Pancreas (tissue), 10 donors: Measurements from ENCODE around the gene COL19A1. TPM values are rescaled to one million over a fixed set of nuclear protein-coding genes. Genes with fewer than 3 reads are reported as not detected.

Experiments
- ATAC-seq, 4 donors: fragments of 200-7000 bp; cut with Tn5 transposase; one replicate each; pipeline versions ENCODE4 v1.8.0 to v1.9.1; 2020; ENCODE audit warnings: mild to moderate bottlenecking in 4 of 4, moderate library complexity in 4 of 4
- DNase-seq, 6 donors: peaks; one replicate each; pipeline ENCODE4 v3.0.0-alpha.2; 2020
- FAIRE-seq: peaks from 2 replicates; lab custom pipeline; 2012; peaks lifted over from hg19 to GRCh38; lab: Jason Lieb, UNC
- H3K27ac ChIP-seq, 4 donors: fragments of 200-600 bp; sonication (generic); 1 replicate in 3 of 4; 2 replicates in 1 of 4; pipeline versions ENCODE4 v1.5.0 to v1.8.0; 2020
- H3K27me3 ChIP-seq, 4 donors: fragments of 200-600 bp; one replicate each; pipeline ENCODE4 v1.8.0; 2021
- H3K36me3 ChIP-seq, 3 donors: fragments of 200-600 bp; sonication (generic) in 1 of 3; one replicate each; pipeline versions ENCODE4 v1.5.0 to v1.8.0; 2020 to 2021
- H3K4me1 ChIP-seq, 3 donors: fragments of 200-600 bp; one replicate each; pipeline ENCODE4 v1.8.0; 2021
- H3K4me3 ChIP-seq, 4 donors: fragments of 200-600 bp; sonication (generic) in 2 of 4; one replicate each; pipeline versions ENCODE4 v1.5.0 to v1.8.0; 2020 to 2021
- H3K9me3 ChIP-seq, 4 donors: fragments of 200-600 bp; one replicate each; pipeline ENCODE4 v1.8.0; 2021
- WGBS, 2 donors: extraction: QIAGEN DNeasy Blood & Tissue Kit; methylation state at CpG; one replicate each; pipeline ENCODE4 v1.1.7; 2013; 5-methylcytosine and 5-hydroxymethylcytosine counted together
- intact Hi-C, 3 donors: fragments of 100-400 bp; cut with DNase I; formaldehyde crosslinking; loops; one replicate each; pipeline versions ENCODE4 v1.11.1 to v1.14.2; 2022
- polyA plus RNA-seq, 2 donors: library from polyadenylated mRNA; stranded (reverse); fragments of 200-250 nt; gene quantifications; one replicate each; pipeline ENCODE4 v1.2.3, GENCODE V29; 2013
- total RNA-seq, 6 donors: library from RNA; stranded (reverse); fragmentation: NEBNext Ultra II Directional in 4 of 6; extraction: Animal tissue kit (Norgen Biotek cat#: 25700) in 4 of 6; gene quantifications; one replicate each; pipeline versions ENCODE4 v1.2.1 to v1.2.4, GENCODE V29; 2021 to 2023
- TF ChIP-seq, protein P1 (sequence below), 4 donors: fragments of 200-600 bp; sonication (generic) in 3 of 4; IDR thresholded peaks; one replicate each; pipeline versions ENCODE4 v1.5.0 to v1.8.0; 2021; ENCODE audit warnings: antibody characterized with exemption in 4 of 4
- donor health status: healthy with polysubstance abuse.
- donor health status: DM: no; HTN: no; CAD: no; lungs with moderate emphysema.
- donor health status: DM: no; HTN: no; CAD: no.
- donor health status: control.
- donor health status: control.
- donor health status: Bipolar disorder and iron deficiency.
- donor health status: DM: yes; HTN: yes; CAD: no.
- donor health status: DM: no; HTN: no; CAD: no.
- donor health status: DM: no; HTN: no; CAD: no.
- donor health status: DM: yes; HTN: yes; CAD: no.

Gene COL19A1
- total and polyA plus RNA-seq, 8 donors = 0.04 to 0.86 (median 0.37) TPM

DNA sequence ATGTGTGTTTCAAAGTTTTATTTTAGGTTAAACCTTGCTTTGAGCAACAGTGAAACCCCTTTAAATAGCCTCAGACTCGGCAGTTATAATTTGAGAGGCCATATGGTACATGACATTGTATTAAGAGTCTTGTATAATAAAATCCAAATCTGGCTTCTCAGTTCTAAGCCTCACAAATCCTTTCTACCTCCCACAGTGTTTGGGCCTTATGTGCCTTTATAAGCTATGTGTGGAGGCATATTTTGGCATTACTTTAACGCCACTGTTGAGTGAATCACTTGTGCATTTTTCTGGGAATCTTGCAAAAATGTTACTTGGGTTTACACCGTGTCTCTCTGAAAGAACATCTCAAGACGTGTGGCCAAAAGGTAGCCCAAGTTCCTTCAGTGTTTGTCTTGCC is 284.2 kb downstream of the COL19A1 start:
- ATAC-seq (no peak), FAIRE-seq (no peak), DNase-seq (no peak)
- no peaks in the 10 kb centered on the region for H3K27me3 ChIP-seq
- intact Hi-C loops = no loop called here
- WGBS, 2 donors = 41 to 47% methylated on average over 4 of the region's 4 CpGs
- no peak overlapping the region for H3K4me3 ChIP-seq
- no peak overlapping the region for H3K27ac ChIP-seq
- peaks cover 0 to 15% (median 15%) of the 10 kb centered on the region in 3 donors for H3K4me1 ChIP-seq
- no peaks in the 10 kb centered on the region for H3K9me3 ChIP-seq
- TF ChIP-seq, protein P1, sequence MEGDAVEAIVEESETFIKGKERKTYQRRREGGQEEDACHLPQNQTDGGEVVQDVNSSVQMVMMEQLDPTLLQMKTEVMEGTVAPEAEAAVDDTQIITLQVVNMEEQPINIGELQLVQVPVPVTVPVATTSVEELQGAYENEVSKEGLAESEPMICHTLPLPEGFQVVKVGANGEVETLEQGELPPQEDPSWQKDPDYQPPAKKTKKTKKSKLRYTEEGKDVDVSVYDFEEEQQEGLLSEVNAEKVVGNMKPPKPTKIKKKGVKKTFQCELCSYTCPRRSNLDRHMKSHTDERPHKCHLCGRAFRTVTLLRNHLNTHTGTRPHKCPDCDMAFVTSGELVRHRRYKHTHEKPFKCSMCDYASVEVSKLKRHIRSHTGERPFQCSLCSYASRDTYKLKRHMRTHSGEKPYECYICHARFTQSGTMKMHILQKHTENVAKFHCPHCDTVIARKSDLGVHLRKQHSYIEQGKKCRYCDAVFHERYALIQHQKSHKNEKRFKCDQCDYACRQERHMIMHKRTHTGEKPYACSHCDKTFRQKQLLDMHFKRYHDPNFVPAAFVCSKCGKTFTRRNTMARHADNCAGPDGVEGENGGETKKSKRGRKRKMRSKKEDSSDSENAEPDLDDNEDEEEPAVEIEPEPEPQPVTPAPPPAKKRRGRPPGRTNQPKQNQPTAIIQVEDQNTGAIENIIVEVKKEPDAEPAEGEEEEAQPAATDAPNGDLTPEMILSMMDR (IDR thresholded peaks at IDR 0.05) = no peak
- H3K36me3 ChIP-seq = no peaks in the 10 kb centered on the region

DNA sequence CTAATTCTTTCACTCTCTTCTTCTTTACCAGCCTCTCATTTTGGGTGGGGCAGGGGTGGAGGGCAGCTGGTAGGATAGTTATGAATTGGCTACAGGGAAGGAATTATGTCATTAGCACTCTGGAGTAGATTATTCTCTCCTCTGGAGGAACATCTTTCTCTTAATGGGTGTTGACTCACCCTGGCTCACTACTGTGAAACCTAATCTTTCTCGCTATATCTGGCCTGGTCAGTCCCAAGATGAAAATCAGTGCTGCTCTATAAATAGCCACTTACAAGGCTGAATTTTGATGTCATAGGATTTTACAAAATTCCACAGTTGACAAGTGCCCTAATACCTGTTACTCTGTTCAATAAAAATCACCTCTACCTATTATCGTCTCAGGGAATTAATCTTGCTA is 285.3 kb downstream of the COL19A1 start:
- Histone ChIP-seq H3K36me3 (no peaks in the 10 kb centered on the region), H3K27me3 (no peaks in the 10 kb centered on the region), H3K4me1 (peaks cover 0 to 15% (median 15%) of the 10 kb centered on the region in 3 donors), H3K9me3 (no peaks in the 10 kb centered on the region), H3K4me3 (no peak overlapping the region), H3K27ac (no peak overlapping the region)
- DNase-seq = no peak
- intact Hi-C loops = no loop called here
- no peak for FAIRE-seq
- WGBS, 2 donors = 52 to 65% methylated on average over 2 of the region's 2 CpGs
- TF ChIP-seq, protein P1 (IDR thresholded peaks at IDR 0.05) = no peak
- ATAC-seq = peak in 2 of 4 donors; percentile 34 to 62

DNA sequence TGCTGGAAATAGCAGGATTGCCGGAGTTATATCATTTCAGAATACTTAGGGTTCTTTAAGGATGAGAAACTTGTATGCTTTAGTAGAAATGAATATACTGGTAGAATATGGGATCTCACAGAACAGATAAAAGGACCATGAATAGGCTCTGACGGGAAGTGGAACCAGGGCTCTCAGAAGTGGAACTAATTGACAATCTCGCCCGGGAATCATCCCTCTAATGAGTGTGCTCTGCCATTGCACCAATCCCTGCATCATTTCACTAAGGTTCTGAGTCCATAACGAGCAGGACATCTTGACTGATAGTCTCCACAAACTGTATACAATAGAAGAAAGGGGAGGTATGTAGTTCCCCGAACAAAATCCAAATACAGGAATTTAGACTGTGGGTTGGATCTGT is 286.4 kb downstream of the COL19A1 start:
- no peaks in the 10 kb centered on the region for H3K9me3 ChIP-seq
- 90 to 92% methylated on average over 6 of the region's 6 CpGs for WGBS, 2 donors
- intact Hi-C loops = no loop called here
- H3K4me1 ChIP-seq = peaks cover 0 to 15% (median 15%) of the 10 kb centered on the region in 3 donors
- H3K27me3 ChIP-seq = no peaks in the 10 kb centered on the region
- no peak overlapping the region for H3K27ac ChIP-seq
- H3K36me3 ChIP-seq = no peaks in the 10 kb centered on the region
- TF ChIP-seq, protein P1 (IDR thresholded peaks at IDR 0.05) = no peak
- H3K4me3 ChIP-seq = no peak overlapping the region
- DNase-seq (no peak), ATAC-seq (no peak), FAIRE-seq (no peak)

DNA sequence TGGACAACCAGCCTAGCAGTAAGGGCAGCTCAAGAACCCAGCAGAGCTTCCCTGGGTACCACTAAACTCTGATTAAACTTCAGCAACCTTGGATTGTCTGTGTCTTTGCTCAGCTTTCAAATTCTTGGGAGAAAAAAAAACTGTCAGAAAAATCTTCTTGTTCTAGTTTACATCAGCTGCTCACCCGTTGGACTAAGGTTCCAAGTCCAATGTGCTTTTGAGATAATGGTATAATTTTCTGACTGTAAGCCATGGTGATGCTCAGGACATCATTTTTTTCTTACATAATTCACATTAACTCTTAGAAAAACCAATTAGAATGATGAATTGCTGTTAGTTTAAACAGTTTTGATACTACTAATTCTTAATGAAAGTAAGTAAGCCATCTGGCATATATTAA is 290.7 kb downstream of the COL19A1 start:
- no peak for DNase-seq
- no peak for ATAC-seq
- no peaks in the 10 kb centered on the region for H3K36me3 ChIP-seq
- no peak for FAIRE-seq
- TF ChIP-seq, protein P1 (IDR thresholded peaks at IDR 0.05) = no peak
- 18 to 27% methylated on average over 1 of the region's 1 CpG for WGBS, 2 donors
- H3K9me3 ChIP-seq = no peaks in the 10 kb centered on the region
- intact Hi-C loops = no loop called here
- H3K27me3 ChIP-seq = no peaks in the 10 kb centered on the region
- peaks cover 0 to 13% (median 7%) of the 10 kb centered on the region in 3 donors for H3K4me1 ChIP-seq
- no peak overlapping the region for H3K4me3 ChIP-seq
- H3K27ac ChIP-seq = no peak overlapping the region

DNA sequence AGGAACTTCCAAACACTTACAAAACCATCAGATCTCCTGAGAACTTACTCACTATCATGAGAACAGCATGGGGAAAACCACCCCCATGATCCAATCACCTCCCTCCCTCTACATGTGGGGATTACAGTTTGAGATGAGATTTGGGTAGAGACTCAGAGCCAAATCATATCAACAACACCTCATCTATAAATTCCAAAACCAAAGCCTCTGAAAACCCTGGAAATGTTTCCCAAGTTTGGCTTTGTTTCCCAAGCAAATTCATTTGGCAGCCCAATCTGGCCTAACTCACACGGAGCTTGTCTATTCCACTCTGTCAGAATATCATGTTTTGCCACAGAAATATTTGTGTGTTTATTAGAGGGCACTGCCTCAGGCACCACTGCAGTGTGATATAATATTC is 293.9 kb downstream of the COL19A1 start:
- H3K27me3 ChIP-seq = no peaks in the 10 kb centered on the region
- FAIRE-seq (no peak), DNase-seq (no peak), ATAC-seq (no peak)
- TF ChIP-seq, protein P1 (IDR thresholded peaks at IDR 0.05) = no peak
- no peak overlapping the region for H3K4me3 ChIP-seq
- no peaks in the 10 kb centered on the region for H3K36me3 ChIP-seq
- WGBS, 2 donors = 30 to 42% methylated on average over 1 of the region's 1 CpG
- peaks cover 0 to 25% (median 20%) of the 10 kb centered on the region in 3 donors for H3K4me1 ChIP-seq
- H3K9me3 ChIP-seq = no peaks in the 10 kb centered on the region
- no peak overlapping the region for H3K27ac ChIP-seq
- intact Hi-C loops = no loop called here
